Fibroblast of skin of left quadriceps (primary cell): ENCODE data around the gene OR1A2.
"Not testable (repeated sequence)": the region's sequence is repeated elsewhere in the genome, so short reads cannot be mapped to it uniquely, and the experiment has no call there.

Experiments used
- DNase-seq, 2 experiments: peaks; one replicate each; pipeline ENCODE4 v3.0.0-alpha.2; 2013; ENCODE audit warnings: low read depth in 2 of 2

The OR1A2 gene

GRCh38 chr17:3197219-3197618 is at the start of gene OR1A2:
Gene OR1A2, plus strand, starts transcription at chr17:3197519. Its CDS starts 0 bp downstream, at chr17:3197519.
- no peak for DNase-seq

GRCh38 chr17:3157218-3157617 is 40.1 kb upstream of the OR1A2 start:
- DNase-seq = no peak

- no peak for DNase-seq
Observed at GRCh38 chr17:3167574-3167973, 29.7 kb upstream of the OR1A2 start.

- no peak for DNase-seq
Observed at GRCh38 chr17:3189961-3190360, 7.4 kb upstream of the OR1A2 start.

GRCh38 chr17:3207367-3207766 is 10.0 kb downstream of the OR1A2 start, which contains the start of gene OR1A1:
Gene OR1A1, plus strand, starts transcription at chr17:3207667. Its CDS starts 7,954 bp downstream, at chr17:3215621.
- no peak for DNase-seq

- no peak for DNase-seq
Observed at GRCh38 chr17:3208484-3208883, 11.2 kb downstream of the OR1A2 start.

GRCh38 chr17:3213001-3213400 is 15.7 kb downstream of the OR1A2 start:
- DNase-seq = no peak

- DNase-seq = no peak
Observed at GRCh38 chr17:3213587-3213986, 16.3 kb downstream of the OR1A2 start.

GRCh38 chr17:3219978-3220377 is 22.7 kb downstream of the OR1A2 start:
- not testable (repeated sequence) for DNase-seq

- no peak for DNase-seq
Observed at GRCh38 chr17:3221850-3222249, 24.5 kb downstream of the OR1A2 start.

- DNase-seq = no peak
Observed at GRCh38 chr17:3222505-3222904, 25.2 kb downstream of the OR1A2 start.

- not testable (repeated sequence) for DNase-seq
Observed at GRCh38 chr17:3224721-3225352, 27.5 kb downstream of the OR1A2 start.

- DNase-seq = not testable (repeated sequence)
Observed at GRCh38 chr17:3232300-3232699, 35.0 kb downstream of the OR1A2 start.

GRCh38 chr17:3238685-3239084 is 41.4 kb downstream of the OR1A2 start:
- not testable (repeated sequence) for DNase-seq

GRCh38 chr17:3241044-3241443 is 43.7 kb downstream of the OR1A2 start:
- not testable (repeated sequence) for DNase-seq

- DNase-seq = not testable (repeated sequence)
Observed at GRCh38 chr17:3244841-3245240, 47.5 kb downstream of the OR1A2 start.
